ENCODE measurements around the gene ZNF799. TPM values are rescaled to one million over a fixed set of nuclear protein-coding genes. Genes with fewer than 3 reads are reported as not detected.
"Not testable (repeated sequence)": the region's sequence is repeated elsewhere in the genome, so short reads cannot be mapped to it uniquely, and the experiment has no call there.

The ZNF799 gene
- 4.9 and 8.5 TPM in 2 replicates for polyA plus RNA-seq (2014; cell fraction: cytosol; rRNA removed)
- 9.8 and 10.8 TPM in 2 replicates for polyA plus RNA-seq (2014; cell fraction: nucleus; rRNA removed)

DNA sequence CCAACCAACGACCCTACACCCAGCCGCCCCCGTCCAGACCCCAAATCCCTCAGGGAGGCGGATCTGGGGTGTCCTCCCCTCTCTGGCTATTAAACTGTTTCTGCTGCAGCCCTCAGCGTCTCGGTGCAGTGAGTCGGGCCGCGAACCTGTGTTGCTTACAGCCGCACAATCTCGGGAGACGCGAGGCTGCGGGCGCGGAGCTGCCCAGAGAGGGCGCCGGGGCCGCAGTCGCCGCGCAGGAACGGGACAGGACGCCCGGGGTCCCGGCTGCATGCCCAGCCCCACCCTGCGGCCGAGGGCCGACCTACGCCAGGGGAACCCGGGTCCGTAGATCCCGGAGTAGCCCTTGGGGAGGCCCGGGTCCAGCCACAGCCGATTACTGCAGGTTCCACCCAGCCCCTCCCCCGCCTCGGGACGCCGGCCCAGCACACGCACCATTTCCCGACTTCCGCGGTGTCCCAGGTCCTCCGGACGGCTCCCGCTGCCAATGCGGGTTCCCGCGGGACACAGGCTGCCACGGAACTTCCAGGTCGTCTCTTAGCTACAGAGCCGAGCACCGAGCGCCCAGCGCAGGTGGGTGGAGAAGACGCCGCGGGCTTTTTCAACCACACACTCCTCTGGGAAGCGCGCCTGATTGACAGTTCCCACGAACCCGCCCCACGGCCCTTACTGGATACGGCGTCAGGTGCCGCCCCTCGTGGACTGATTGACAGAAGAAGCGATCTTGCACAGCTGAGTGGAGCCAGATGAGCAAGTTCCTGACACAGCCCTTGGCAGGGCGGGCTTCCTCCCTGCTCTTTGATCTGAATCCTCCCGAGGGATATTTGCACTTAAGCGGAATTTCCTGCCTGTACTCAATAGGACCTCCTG is at the start of gene ZNF799:
Gene ZNF799 (minus strand): TSS at position 639 of the 870 bp plus-strand sequence. CDS start 201 bp downstream, at position 438.
- DNase-seq (ENCODE audit: low spot score) = peak; percentile 97

DNA sequence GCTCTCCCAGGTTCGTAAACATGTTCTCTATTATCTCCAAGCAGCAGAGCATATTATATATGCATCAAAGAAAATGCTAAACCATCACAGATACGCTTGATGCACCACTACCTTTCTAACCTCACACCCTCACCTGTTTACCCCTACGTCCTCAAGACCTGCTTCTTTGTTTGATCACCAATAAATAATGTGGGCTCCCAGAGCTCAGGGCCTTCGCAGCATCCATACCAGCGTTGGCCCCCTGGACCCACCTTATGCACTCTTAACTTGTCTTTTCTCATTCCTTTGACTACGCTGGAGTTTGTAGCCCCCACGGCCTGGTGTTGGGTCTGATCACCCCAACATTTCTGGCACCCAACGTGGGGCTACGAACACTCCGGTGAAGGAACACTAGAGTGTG is 49.8 kb upstream of the ZNF799 start:
- no peak for DNase-seq (ENCODE audit: low spot score)

DNA sequence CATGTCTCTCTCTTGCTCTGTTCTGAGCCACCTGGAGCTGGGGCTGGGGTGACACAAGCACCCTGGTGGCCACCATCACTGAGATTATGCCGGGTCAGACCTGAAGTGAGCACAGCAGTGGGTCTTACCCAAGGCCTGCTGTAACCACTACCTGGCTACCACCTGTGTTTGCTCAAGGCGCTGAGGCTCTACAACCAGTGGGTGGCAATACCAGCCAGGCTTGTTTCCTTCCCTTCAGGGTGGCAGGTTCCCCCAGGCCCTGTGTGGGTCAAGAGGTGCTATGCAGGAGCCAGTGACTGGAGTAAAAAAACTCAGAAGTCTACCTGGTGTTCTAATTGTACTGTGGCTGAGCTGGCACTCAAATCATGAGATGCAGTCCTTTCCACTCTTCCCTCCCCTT is 47.7 kb upstream of the ZNF799 start:
- DNase-seq (ENCODE audit: low spot score) = no peak

- peak; percentile 98 for DNase-seq (ENCODE audit: low spot score)
Observed at GRCh38 chr19:12440541-12441316, 39.7 kb upstream of the ZNF799 start, which contains the start of gene ZNF443. Gene ZNF443, minus strand, starts transcription at chr19:12441021. Its CDS starts 107 bp downstream, at chr19:12440914.

- DNase-seq (ENCODE audit: low spot score) = peak; percentile 41
Observed at GRCh38 chr19:12439686-12440540, 38.8 kb upstream of the ZNF799 start.

- not testable (repeated sequence) for DNase-seq (ENCODE audit: low spot score)
Observed at GRCh38 chr19:12430726-12431299, 29.7 kb upstream of the ZNF799 start.

- no peak for DNase-seq (ENCODE audit: low spot score)
Observed at GRCh38 chr19:12425888-12426274, 24.8 kb upstream of the ZNF799 start.

- DNase-seq (ENCODE audit: low spot score) = no peak
Observed at GRCh38 chr19:12425236-12425887, 24.3 kb upstream of the ZNF799 start.

DNA sequence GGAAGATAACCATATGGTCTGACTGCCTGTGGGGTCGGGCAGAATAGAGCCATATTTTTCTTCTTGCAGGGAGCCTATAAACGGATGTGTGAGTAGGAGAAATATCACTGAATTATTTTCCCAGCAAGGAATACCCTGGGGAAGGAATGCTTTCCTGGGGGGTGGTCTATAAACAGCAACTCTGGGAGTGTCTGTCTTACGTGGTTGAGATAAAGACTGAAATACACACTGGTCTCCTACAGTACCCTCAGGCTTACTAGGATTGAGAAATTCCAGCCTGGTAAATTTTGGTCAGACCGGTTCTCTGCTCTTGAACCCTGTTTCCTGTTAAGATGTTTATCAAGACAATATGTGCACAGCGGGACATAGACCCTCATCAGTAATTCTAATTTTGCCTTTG is 16.2 kb upstream of the ZNF799 start:
- not testable (repeated sequence) for DNase-seq (ENCODE audit: low spot score)

GRCh38 chr19:12411893-12412292 is 10.8 kb upstream of the ZNF799 start:
- DNase-seq (ENCODE audit: low spot score) = no peak

DNA sequence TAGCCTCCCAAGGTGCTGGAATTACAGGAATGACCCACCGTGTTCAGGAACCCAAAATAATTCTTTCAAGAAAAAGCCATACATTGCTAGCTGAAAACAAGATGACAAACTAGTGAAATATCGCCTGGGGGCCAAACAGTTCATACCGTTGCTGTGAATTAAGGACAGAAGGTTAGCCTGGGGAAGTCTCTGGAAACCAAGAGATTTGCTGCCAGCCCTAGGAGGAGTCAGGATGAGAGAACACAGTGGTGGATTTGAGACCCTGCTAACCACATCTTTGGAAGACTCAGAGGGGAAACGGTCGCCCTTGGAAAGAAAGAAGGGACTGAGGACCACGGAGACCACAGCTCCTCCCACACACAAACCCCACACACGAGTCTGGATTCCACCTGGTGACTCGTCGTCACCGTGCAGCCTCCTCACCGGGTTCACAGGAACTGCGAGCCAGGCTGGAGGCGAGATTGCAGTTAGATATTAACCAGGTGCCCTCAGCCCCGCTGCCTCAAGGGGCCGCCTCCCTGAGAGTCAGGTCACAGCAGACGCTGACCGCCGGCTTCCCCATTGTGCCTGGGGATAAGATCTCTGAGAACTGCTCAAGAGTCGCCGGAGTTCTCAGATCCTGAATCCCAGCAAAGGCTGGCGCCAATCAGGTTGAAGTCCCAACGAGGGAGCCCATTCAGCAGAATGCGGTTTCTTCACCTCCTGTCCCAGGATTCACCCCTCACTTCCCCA is 1.0 kb downstream of the ZNF799 start:
- peak; percentile 63 for DNase-seq (ENCODE audit: low spot score)

GRCh38 chr19:12391148-12391547 is 9.9 kb downstream of the ZNF799 start:
- DNase-seq (ENCODE audit: low spot score) = not testable (repeated sequence)

DNA sequence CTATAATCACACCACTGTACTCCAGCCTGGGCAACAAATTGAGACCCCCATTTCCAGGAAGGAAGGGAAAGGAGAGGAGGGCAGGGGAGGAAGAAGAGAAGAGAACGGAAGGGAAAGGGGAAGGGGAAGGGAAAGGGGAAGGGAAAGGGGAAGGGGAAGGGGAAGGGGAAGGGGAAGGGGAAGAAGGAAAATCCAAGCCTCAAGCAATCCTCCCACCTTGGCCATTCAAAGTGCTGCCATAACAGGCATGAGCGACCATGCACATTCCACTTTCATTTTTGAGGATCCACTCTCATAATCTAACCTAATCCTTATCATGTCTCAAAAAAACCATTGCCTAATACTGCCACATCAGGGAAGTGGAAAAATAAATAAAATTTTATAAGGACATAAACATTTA is 14.7 kb downstream of the ZNF799 start:
- not testable (repeated sequence) for DNase-seq (ENCODE audit: low spot score)

- DNase-seq (ENCODE audit: low spot score) = no peak
Observed at GRCh38 chr19:12380444-12380737, 20.7 kb downstream of the ZNF799 start.

GRCh38 chr19:12379732-12380443 is 21.2 kb downstream of the ZNF799 start:
- no peak for DNase-seq (ENCODE audit: low spot score)

GRCh38 chr19:12374026-12374425 is 27.0 kb downstream of the ZNF799 start:
- no peak for DNase-seq (ENCODE audit: low spot score)

DNA sequence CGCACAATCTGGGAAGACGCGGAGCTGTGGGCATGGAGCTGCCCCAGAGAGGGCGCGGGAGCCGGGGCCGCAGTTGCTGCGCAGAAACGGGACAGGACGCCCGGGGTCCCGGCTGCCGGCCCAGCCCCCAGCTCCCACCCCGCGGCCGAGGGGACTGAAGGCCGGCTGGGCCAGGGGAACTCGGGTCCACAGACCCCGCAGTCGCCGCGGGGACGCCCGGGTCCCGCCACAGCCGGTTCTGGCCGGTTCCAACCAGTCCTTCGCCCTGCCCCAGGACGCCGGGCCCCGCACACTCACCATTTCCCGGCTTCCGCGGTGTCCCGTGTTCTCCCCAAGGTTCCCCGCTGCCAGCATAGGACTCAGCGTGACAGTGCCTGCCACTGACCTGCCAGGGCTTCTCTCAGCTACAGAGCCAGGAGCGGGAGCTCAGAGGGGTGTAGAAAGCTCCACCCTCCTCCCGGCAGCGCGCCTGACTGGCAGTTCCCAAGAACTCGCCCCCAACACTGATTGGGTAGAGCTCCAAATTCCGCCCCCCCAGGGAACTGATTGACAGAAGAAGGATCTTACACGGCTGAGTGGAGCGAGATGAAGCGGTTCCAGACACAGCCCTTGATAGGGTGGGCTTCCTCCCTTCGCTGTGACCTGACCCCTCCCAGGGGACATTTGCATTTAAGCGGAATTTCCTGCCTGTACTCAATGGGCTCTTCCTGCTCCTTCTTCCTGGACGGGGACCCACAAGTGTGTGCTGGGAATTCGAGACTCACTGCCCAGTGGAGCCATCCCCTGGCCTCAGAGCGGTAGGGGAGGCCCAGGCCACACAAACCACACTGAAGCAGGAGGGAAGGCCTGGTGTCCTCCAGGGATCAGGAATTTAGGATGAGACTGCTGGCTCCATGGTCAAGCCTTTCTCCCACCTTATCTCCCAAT is 35.6 kb downstream of the ZNF799 start, which contains the start of gene ZNF442:
Gene ZNF442 (minus strand): TSS at position 448 of the 927 bp plus-strand sequence. CDS start 2,052 bp downstream, outside the sequence.
- peak; percentile 100 for DNase-seq (ENCODE audit: low spot score)

Data from SK-N-DZ (cell line).